Endometrial microvascular endothelial cells (primary cell): ENCODE data around the gene ZNF827. TPM values are rescaled to one million over a fixed set of nuclear protein-coding genes. Genes with fewer than 3 reads are reported as not detected.

Experiments used
- in situ Hi-C: cut with HindIII; loops from 2 replicates; pipeline ENCODE4 v1.10.0; 2017; ENCODE audit warnings: low sequenced_read_pairs, low pct_unique_long_range_greater_than_20kb; ENCODE audit errors: inconsistent ontology term
- total RNA-seq: library from RNA; depleted of rRNA; stranded (reverse); fragments of >200 nt; gene quantifications from one replicate; pipeline ENCODE4 v1.2.3, GENCODE V29; 2015; ENCODE audit errors: inconsistent ontology term

ZNF827 gene
- total RNA-seq, 1 donor from 2014 or later, result 48.9 TPM

DNA sequence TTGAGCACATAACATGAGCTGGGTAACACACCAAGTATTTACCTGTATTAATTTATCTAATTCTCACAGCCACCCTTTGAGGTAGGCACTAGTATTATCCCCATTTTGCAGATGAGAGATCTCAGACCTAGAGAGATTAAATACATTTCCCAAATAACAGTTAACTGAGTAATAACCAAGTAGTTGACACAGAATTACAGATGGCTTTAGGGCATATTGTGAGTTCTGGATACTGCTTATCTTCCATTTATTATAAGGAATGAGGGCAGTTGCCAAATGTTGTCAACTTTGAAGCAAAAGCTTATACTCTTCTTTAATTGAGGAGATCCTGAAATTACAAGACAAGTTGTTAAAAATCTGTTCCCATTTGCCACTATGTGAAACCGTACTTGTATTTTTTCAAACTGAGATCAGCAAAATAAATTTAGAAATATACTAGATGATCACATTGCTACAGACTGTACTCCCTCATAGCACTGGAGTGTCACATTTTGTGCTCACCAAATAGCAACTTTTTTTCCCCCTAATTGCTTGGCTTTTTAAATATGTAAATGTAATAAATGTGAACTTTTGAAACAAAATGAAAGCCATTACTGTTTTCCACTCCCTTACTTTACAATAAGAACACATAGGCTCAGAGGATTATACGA, 62.0 kb downstream of the ZNF827 start:
- in situ Hi-C loops, result no loop called here

GRCh38 chr4:145873901-145874300, 64.7 kb downstream of the ZNF827 start:
- in situ Hi-C loops, result no loop called here

DNA sequence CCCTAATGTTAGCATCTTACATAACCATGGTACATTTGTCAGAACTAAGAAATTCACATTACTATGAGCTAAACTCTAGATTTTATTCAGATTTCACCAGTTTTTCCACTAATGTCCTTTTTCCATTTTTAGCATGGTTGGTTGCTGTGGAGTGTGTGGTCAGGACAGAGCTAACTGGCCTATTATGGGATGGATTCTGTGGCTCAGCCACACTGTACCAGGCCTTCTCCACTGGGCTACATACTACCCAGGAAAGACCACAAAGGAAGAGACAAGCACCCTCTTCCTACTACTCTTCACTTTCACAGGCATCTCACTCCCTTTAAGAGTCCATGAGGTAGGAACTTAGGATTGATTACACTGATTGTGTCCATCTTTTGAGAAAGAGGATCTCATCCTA, 67.4 kb downstream of the ZNF827 start:
- in situ Hi-C loops, result no loop called here

- in situ Hi-C loops, result no loop called here
Measured at GRCh38 chr4:145870155-145871020, 68.2 kb downstream of the ZNF827 start.

- in situ Hi-C loops, result no loop called here
Measured at GRCh38 chr4:145868637-145869409, 69.8 kb downstream of the ZNF827 start.

- in situ Hi-C loops, result no loop called here
Measured at GRCh38 chr4:145867406-145867805, 71.2 kb downstream of the ZNF827 start.

DNA sequence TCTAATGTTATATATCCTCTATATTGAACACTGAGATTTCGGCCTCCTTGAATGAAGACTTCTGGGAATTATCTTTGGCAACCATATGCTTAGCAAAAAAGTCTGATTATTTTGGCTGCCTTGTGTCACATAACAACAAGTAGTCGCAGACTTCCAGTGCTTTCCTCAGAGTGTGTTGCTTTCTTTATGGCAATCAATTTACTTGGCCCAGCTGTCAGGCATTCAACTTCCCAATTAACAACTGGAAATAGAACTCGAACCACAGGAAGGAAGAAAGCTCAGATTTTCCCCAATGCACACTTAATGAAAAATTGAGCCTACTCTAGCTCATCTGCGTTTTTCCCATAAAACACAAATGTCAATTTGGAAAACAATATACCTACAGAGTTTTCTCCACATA, 71.6 kb downstream of the ZNF827 start:
- in situ Hi-C loops, result no loop called here

DNA sequence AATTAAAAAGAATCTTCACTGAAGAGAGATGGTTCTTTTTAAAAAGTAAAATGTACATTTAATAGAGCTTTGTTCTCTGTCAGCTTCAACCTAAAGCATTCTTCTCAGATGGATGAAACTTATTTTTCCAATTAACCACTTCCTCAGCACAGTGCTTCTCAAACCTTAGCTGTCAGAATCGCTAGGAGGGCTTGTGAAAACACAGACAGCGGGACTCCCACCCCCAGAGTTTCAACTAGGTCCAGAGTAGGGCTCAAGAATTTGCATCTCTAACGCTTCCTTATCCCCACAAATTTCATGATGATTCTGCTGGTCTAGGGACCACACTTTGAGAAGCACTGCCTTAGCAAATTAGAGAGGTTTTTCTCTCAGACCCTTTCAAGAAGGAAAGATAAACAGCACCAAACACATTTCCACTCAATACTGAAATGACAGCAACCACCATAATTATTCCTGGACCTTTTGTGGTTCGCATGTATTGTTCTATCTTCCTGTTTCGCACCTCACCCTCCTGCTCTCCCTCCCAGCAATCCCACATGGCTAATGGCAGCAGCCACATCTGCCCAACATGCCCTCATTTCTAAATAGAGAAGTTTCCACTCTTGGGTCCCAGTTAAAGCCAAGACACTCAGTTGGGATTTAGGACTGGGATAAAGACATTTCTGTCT, 73.2 kb downstream of the ZNF827 start:
- in situ Hi-C loops, result no loop called here

DNA sequence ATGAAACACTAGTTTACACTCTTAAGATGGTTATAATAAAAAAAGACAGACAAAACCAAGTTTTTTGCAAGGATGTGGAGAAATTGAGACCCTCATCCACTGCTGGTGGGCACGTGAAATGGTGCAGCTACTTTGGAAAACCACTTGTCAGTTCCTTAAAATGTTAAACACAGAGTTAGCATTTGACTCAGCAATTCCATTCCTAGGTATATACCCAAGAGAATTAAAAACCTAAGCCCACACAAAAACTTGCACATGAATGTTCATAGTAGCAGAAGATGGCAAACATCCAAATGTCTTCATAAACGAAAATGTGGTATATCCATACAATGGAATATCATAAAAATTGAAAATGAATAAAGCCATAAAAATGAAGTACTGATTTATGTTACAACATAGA, 75.4 kb downstream of the ZNF827 start:
- in situ Hi-C loops, result no loop called here

DNA sequence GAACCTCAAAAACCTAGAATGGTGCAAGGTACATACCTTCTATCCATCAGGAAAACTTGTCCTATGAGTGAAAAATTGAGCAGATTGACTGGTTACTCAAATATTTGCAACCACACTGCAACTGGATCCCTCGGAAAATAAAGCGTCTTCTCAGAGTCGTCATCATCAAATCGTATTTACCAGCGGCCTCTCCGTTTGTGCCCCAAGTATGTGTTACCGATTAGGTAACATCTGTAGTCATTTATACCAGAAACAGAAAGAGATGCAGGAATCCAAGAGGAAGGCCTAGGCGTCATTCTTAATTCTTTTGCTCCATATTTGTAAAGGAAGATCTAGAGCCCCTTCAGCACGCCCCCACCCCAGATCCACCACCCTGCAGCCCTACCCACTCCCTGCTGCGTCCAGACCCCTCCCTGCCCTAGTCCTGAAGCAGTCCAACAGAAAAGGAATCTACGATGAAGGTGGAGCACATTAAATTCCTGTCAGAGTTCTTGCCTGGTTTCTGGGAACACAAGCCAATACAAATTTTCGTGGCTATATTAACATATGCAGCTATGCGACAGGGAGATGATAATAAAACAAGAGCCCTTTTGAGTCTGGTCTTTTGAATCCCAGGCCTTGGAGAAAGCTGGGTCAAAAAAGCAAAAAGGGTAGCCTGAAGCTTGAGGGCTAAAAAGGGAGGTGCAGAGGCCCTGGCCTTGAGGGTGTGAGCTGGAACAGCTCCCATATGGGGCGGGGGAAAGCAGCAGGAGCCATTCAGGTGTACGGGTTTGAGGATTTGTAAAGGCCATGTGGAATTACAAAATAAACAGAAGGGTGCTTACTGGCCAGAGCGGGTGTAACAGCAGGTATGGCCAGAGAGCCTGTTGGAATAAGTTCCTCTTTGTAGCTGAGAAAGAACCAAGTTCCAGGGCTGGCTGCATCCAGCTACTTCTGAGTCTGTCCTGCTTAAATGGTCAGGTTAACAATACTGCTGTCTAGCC, 77.0 kb downstream of the ZNF827 start:
- in situ Hi-C loops, result no loop called here

DNA sequence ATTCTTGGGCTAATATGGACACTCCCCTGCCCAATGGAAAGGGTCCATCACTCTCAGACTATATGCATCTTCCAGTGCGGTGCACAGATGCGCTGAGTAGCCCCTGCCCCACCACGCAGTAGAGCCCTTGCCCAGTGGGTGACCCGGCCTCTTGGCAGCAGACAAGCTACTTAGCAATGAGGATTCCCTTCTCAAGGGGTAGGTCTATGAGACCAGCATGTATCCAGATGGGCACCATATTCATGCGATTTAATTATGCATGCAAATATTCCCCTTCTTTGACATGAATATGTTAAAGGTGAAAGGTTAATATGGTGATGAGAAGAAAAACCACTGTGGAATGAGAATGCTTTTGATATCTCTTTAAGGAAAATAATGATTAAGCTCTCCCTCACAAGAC, 77.7 kb downstream of the ZNF827 start:
- in situ Hi-C loops, result no loop called here

GRCh38 chr4:145860446-145860845, 78.2 kb downstream of the ZNF827 start:
- in situ Hi-C loops, result no loop called here

DNA sequence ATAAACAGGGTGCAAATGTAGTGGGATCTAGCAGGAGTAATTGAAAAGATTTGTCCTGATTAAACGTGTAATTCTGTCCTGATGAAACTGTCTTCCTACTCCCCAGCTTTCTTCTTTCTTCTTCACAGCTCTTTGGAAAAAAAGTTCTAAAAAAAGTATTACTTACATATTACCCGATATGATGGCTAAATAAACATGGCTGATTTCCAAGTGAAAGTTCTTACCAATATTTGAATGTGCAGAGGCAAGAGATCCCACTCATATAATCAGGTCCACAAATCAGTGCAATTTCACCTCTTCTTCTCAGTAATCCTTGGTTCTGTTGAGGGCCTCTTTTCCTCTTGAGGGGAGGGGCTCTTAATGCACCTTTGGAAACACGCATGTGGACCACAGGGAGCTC, 78.7 kb downstream of the ZNF827 start:
- in situ Hi-C loops, result no loop called here

DNA sequence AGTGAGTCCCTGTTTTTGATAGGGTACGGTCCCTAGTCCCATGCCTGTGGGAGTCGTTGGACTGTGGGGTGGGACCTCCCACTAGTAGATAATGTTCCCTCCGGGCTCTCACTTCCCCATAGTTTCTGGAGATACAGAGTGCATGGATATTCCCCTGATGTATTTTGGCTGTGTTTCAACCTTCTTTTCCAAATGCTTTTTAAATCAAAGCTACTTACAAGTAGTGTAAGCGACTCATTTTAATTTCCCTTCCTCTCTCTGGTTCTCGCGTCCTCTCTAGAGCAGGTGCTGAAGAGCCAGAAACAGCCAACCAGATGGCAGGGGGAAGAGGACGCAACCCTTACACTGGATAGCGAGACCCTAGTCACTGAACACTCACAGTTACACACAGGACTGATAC, 79.2 kb downstream of the ZNF827 start:
- in situ Hi-C loops, result no loop called here

GRCh38 chr4:145852256-145852839, 86.3 kb downstream of the ZNF827 start:
- in situ Hi-C loops, result no loop called here

DNA sequence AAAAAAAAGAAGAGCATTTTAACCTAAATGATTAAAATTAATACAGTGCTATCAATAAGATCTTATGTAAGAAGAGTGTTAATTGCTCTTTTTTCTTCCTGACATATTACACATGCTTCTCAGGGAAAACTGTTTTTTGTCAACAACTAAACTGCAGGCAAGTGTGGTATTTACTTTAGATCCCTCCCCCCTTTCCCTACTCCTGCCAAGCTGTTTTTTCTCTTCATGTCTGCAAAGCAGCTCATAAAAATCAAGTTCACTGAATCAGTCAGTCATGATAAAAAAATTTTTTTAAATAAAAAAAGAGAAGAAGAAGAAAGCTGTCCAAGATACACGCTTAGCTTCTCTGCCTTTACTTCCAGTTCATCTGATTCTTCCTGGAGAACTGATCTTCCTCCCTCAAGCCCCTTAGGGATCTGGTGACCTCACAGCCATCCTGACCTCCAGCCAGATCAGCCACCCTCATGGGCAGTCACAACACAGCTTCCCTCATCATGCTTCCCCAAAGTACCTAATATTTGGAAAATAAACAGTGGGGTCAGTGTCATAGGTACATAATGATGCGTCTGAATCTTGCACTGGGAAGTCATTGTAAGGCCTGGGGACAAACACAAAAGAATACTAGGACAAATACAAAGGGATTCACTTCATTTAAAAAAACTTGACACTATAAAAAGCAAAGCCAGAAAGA, 87.0 kb downstream of the ZNF827 start:
- in situ Hi-C loops, result no loop called here

- in situ Hi-C loops, result no loop called here
Measured at GRCh38 chr4:145847764-145848163, 90.9 kb downstream of the ZNF827 start.
